Tibial nerve (tissue), 4 donors: ENCODE measurements around the gene CRP. TPM values are rescaled to one million over a fixed set of nuclear protein-coding genes. Genes with fewer than 3 reads are reported as not detected.

Experiments
- DNase-seq, 2 donors: peaks; one replicate each; pipeline ENCODE4 v3.0.0-alpha.2; 2019; ENCODE audit warnings: low spot score in 2 of 2
- H3K27ac ChIP-seq, 4 donors: fragments of 200-600 bp; sonication (generic) in 3 of 4; one replicate each; pipeline ENCODE4 v1.5.1; 2017 to 2019; ENCODE audit warnings: mild to moderate bottlenecking in 1 of 4
- H3K27me3 ChIP-seq, 2 donors: fragments of 200-600 bp; sonication (generic) in 1 of 2; one replicate each; pipeline versions ENCODE4 v1.5.1 to v1.6.0; 2017 to 2019
- H3K36me3 ChIP-seq, 3 donors: fragments of 200-600 bp; sonication (generic); one replicate each; pipeline ENCODE4 v1.5.1; 2018 to 2019
- H3K4me1 ChIP-seq, 4 donors: fragments of 200-600 bp; sonication (generic) in 3 of 4; one replicate each; pipeline ENCODE4 v1.5.1; 2017 to 2019
- H3K4me3 ChIP-seq, 4 donors: fragments of 200-600 bp; sonication (generic) in 3 of 4; one replicate each; pipeline ENCODE4 v1.5.1; 2017 to 2019; ENCODE audit warnings: mild to moderate bottlenecking in 1 of 4, moderate library complexity in 1 of 4
- H3K9me3 ChIP-seq, 4 donors: fragments of 200-600 bp; sonication (generic) in 3 of 4; one replicate each; pipeline ENCODE4 v1.5.1; 2017 to 2019
- CTCF ChIP-seq, 5 experiments: fragments of 200-600 bp in 3 of 5; fragments of 450-650 bp in 2 of 5; sonication (generic) in 3 of 5; IDR thresholded peaks; one replicate each; pipeline ENCODE4 v1.5.1; 2016 to 2019; ENCODE audit warnings: antibody characterized with exemption in 5 of 5, mild to moderate bottlenecking in 3 of 5, moderate library complexity in 2 of 5
- EP300 ChIP-seq, 2 donors: sonication (generic); formaldehyde crosslinking; IDR thresholded peaks; one replicate each; pipeline ENCODE4 v1.6.1; 2017; ENCODE audit warnings: antibody characterized with exemption in 2 of 2, mild to moderate bottlenecking in 1 of 2
- POLR2A ChIP-seq, 2 donors: fragments of 450-650 bp; IDR thresholded peaks; one replicate each; pipeline ENCODE4 v1.6.1; 2017; ENCODE audit warnings: antibody characterized with exemption in 2 of 2, mild to moderate bottlenecking in 2 of 2, moderate library complexity in 2 of 2
- WGBS, 2 donors: methylation state at CpG; one replicate each; pipeline ENCODE4 v1.1.5; 2018; 5-methylcytosine and 5-hydroxymethylcytosine counted together
- total RNA-seq, 4 donors: library from RNA; depleted of rRNA; stranded (reverse); fragments of >200 nt; gene quantifications; one replicate each; pipeline ENCODE4 v1.1.0, GENCODE V29; 2016

Gene CRP
- total RNA-seq, 4 donors from 2014 or later = not detected

- TF ChIP-seq POLR2A (IDR thresholded peaks at IDR 0.05) = no peak
- no peak for TF ChIP-seq EP300 (IDR thresholded peaks at IDR 0.05)
- no peak for TF ChIP-seq CTCF (IDR thresholded peaks at IDR 0.05)
- Histone ChIP-seq H3K4me1 (no peaks in the 10 kb centered on the region), H3K4me3 (no peak overlapping the region), H3K27ac (no peak overlapping the region), H3K36me3 (no peaks in the 10 kb centered on the region), H3K27me3 (no peaks in the 10 kb centered on the region), H3K9me3 (no peaks in the 10 kb centered on the region)
- no peak for DNase-seq
- 61 to 67% methylated on average over 1 of the region's 1 CpG for WGBS, 2 donors
Measured at GRCh38 chr1:159704481-159704880, 9.9 kb downstream of the CRP start.

- H3K4me1 ChIP-seq = no peaks in the 10 kb centered on the region
- no peaks in the 10 kb centered on the region for H3K9me3 ChIP-seq
- WGBS, 2 donors = 66 to 67% methylated on average over 7 of the region's 7 CpGs
- no peak overlapping the region for H3K4me3 ChIP-seq
- H3K27me3 ChIP-seq = no peaks in the 10 kb centered on the region
- no peaks in the 10 kb centered on the region for H3K36me3 ChIP-seq
- TF ChIP-seq EP300 (IDR thresholded peaks at IDR 0.05) = no peak
- TF ChIP-seq POLR2A (IDR thresholded peaks at IDR 0.05) = no peak
- no peak for TF ChIP-seq CTCF (IDR thresholded peaks at IDR 0.05)
- H3K27ac ChIP-seq = no peak overlapping the region
- DNase-seq = no peak
Measured at GRCh38 chr1:159700312-159700711, 14.1 kb downstream of the CRP start.

GRCh38 chr1:159699653-159700052 is 14.7 kb downstream of the CRP start:
- H3K4me3 ChIP-seq = no peak overlapping the region
- TF ChIP-seq POLR2A (IDR thresholded peaks at IDR 0.05) = no peak
- TF ChIP-seq EP300 (IDR thresholded peaks at IDR 0.05) = no peak
- TF ChIP-seq CTCF (IDR thresholded peaks at IDR 0.05) = no peak
- no peaks in the 10 kb centered on the region for H3K4me1 ChIP-seq
- DNase-seq = no peak
- 78 to 80% methylated on average over 3 of the region's 3 CpGs for WGBS, 2 donors
- no peaks in the 10 kb centered on the region for H3K36me3 ChIP-seq
- no peak overlapping the region for H3K27ac ChIP-seq
- no peaks in the 10 kb centered on the region for H3K27me3 ChIP-seq
- H3K9me3 ChIP-seq = no peaks in the 10 kb centered on the region

- TF ChIP-seq EP300 (IDR thresholded peaks at IDR 0.05) (no peak), CTCF (IDR thresholded peaks at IDR 0.05) (no peak), POLR2A (IDR thresholded peaks at IDR 0.05) (no peak)
- Histone ChIP-seq H3K27ac (no peak overlapping the region), H3K4me1 (no peaks in the 10 kb centered on the region), H3K4me3 (no peak overlapping the region), H3K36me3 (no peaks in the 10 kb centered on the region), H3K27me3 (no peaks in the 10 kb centered on the region), H3K9me3 (no peaks in the 10 kb centered on the region)
- DNase-seq = no peak
Measured at GRCh38 chr1:159699246-159699645, 15.1 kb downstream of the CRP start.

- Histone ChIP-seq H3K4me3 (no peak overlapping the region), H3K4me1 (no peaks in the 10 kb centered on the region), H3K27me3 (no peaks in the 10 kb centered on the region), H3K36me3 (no peaks in the 10 kb centered on the region), H3K9me3 (no peaks in the 10 kb centered on the region), H3K27ac (no peak overlapping the region)
- no peak for TF ChIP-seq CTCF (IDR thresholded peaks at IDR 0.05)
- no peak for TF ChIP-seq POLR2A (IDR thresholded peaks at IDR 0.05)
- no peak for TF ChIP-seq EP300 (IDR thresholded peaks at IDR 0.05)
- DNase-seq = no peak
Measured at GRCh38 chr1:159687511-159687910, 26.9 kb downstream of the CRP start.
